ENCODE measurements around the gene CHCT1.

The CHCT1 gene

GRCh38 chr17:60442271-60443173 is 20.2 kb downstream of the CHCT1 start:
- no peak for DNase-seq (ENCODE audit: low read depth)

DNA sequence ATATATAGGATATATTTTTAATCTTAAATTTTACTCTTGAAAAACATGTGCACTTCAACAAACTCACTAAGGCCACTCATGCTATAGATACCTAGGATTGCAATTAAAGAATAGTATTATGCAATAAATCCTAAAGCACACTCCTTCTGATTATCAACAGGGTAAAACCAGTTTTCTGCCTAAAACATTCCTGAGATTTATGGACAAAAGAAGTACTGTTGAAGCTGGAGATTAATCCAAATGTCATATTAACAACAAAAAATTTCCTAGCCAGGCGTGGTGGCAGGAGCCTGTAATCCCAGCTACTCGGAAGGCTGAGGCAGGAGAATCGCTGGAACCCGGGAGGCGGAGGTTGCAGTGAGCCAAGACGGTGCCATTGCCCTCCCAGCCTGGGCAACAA is 21.4 kb downstream of the CHCT1 start:
- DNase-seq (ENCODE audit: low read depth) = no peak

DNA sequence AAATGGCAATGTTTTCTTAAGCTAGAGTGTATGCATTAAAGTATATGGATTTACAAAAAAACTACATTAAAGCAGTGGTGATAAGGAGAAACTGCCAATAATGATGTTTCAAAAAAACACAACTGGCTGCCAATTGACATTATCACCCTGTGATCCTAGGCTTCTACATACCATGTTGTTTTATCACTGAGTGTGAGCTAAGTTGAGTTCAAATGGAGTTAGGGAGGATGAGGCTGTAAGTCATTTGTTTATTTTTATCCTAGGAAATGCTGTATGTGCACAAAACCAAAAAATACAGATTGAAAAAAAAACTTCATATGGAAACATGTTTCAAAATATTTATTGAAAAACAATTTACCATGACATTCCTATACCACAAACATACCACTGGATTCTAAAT is 22.9 kb downstream of the CHCT1 start:
- no peak for DNase-seq (ENCODE audit: low read depth)

- DNase-seq (ENCODE audit: low read depth) = no peak
Measured at GRCh38 chr17:60447375-60447774, 25.1 kb downstream of the CHCT1 start.

DNA sequence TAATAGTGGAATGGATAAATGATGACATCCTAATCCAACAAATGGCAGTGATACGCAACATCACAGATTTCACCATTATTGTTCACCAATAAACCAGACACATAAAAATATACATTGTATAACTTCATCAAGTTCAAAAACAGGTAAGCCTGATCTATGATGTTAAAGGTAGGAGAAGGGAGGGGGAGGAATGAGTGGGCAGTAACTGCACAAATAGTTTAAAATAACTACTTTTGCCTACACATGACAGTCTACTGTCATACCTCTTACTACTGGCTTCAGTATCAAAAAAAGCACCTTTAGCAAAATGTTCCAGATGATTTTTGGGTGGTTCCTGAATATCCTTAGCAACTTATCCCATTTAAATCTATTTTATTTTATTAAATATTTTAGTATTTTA is 28.8 kb downstream of the CHCT1 start:
- no peak for DNase-seq (ENCODE audit: low read depth)

DNA sequence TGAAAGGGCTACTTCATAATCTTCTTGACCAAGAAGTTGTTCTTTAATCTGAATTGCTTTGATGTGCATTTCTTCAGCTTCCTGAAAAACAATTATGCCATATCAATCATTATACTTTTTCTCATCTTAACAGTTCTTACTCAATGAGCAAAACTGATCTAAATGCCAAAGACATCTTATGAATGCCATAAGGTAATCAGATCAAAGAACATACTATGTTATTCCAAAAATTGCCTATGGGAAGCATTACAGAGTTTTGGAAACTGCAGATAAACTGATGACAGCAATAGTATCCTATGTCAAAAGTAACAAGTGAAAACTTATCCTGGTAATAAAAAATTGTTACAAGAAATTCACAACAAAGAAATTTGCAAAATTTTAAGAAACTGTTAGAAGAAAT is 29.7 kb downstream of the CHCT1 start:
- DNase-seq (ENCODE audit: low read depth) = no peak

DNA sequence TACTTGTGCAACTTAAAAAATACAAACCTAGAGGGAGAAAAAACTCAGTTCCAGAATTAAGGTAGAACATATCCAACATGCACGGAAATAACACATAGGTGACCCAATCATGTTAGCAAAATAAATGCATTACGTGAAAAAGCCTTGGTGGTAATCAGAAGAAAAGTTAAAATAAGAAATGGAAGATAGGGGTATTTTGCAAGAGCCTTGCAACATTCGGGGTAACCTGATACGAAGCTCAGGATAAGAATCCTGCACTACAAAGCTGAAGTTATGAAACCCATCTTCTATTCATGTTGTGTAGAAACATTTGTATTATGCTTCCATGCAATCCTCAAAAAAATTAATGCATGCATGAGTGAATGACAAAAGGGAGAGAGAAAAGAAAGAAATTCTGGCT is 33.1 kb downstream of the CHCT1 start:
- DNase-seq (ENCODE audit: low read depth) = no peak

- DNase-seq (ENCODE audit: low read depth) = no peak
Measured at GRCh38 chr17:60457148-60457547, 34.9 kb downstream of the CHCT1 start.

DNA sequence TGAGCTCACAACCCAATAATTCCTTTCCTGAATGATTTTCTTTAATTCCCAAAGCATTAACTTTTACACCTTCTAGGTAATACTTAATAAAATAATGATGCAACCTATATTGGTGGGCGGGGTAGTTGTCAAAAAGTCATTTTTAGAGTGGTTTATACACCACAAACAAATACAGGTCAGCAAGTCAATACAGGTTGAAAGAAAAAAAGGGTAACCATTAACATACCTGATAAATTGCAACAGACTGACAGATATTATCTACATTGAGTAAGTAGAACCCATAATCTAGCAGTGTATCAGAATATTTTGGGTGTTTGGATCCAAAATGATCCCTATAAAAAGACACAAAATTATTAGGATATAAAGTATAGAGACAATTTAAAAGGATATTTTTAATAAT is 39.3 kb downstream of the CHCT1 start:
- no peak for DNase-seq (ENCODE audit: low read depth)

- no peak for DNase-seq (ENCODE audit: low read depth)
Measured at GRCh38 chr17:60463157-60463835, 41.0 kb downstream of the CHCT1 start.

DNA sequence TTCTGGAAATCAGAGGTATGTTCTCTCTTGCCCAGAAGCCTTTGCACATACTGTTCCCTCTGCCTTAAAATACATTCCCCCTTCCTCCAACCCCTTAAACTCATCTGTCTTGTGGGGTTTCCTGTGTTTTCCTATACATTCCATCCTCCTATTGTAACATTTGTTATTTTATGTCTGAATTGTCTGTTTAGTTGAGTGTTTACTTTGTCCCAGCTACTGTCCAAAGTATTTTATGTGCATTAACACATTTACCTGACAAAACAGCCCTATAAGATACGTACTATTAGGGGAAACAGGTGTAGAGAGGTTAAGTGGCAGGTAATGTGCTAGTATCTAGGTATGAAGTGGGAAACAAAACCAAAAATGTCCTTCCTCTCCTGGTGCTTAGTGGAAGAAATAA is 42.1 kb downstream of the CHCT1 start:
- no peak for DNase-seq (ENCODE audit: low read depth)

- DNase-seq (ENCODE audit: low read depth) = no peak
Measured at GRCh38 chr17:60468371-60468770, 46.1 kb downstream of the CHCT1 start.

- no peak for DNase-seq (ENCODE audit: low read depth)
Measured at GRCh38 chr17:60471451-60471850, 49.2 kb downstream of the CHCT1 start.

DNA sequence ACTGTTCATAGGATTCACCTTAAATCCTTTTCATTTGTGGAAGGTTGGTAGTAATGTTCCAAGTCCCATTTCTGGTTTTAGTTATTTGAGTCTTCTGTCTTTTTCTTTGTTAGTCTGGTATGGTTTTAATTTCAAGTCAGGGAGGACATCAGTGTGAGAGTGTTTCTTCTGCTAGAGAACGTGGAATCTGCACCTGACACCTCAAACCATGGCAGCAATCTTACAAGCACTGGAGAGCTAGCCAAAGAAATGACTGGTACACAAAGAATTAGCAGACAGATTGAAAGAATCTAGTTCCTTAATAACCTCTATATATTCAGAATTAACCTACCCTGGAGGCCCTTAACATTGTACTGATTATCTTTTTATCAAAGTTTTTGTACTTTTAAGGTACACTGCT is 50.2 kb downstream of the CHCT1 start:
- no peak for DNase-seq (ENCODE audit: low read depth)

DNA sequence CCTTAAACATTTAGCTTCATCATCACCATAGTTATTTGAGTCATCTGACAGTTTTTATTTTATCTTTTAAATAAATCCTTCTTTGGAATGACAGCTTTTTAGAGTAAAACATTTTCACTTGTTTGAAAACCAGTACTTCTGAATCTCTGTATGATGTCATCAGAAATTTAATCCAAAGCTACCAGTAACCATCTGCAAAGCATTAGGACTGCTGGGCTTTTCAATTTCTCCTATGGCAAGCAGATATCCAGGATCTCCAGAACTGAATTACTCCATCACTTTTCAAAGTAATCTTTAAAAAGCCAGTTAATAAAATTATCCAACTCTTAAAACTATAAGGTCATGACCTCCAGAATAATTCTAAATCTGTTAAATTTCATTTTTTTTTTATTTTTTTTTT is 51.5 kb downstream of the CHCT1 start:
- no peak for DNase-seq (ENCODE audit: low read depth)
